Measurements from ENCODE around the gene GPR153. TPM values are rescaled to one million over a fixed set of nuclear protein-coding genes. Genes with fewer than 3 reads are reported as not detected.

Gene GPR153
- total and polyA plus RNA-seq, 2 of the 13 experiments (the other 11 are each of a cell fraction or from before 2014, with no cell fraction given) = 0.22 to 0.31 TPM

- no peak for TF ChIP-seq USF2 (IDR thresholded peaks at IDR 0.05; ENCODE audit: low read depth, low read length)
- TF ChIP-seq USF2 (CRISPR knock-in tag; IDR thresholded peaks at IDR 0.05; ENCODE audit: borderline replicate concordance) = no peak
- no peak for TF ChIP-seq ZNF644 (CRISPR knock-in tag; IDR thresholded peaks at IDR 0.05; ENCODE audit: low read depth)
- TF ChIP-seq HOXA3 (CRISPR knock-in tag; IDR thresholded peaks at IDR 0.05) = peak; percentile 95
- no peak for TF ChIP-seq RBAK (CRISPR knock-in tag; IDR thresholded peaks at IDR 0.05)
- TF ChIP-seq ZSCAN22 (CRISPR knock-in tag; IDR thresholded peaks at IDR 0.05) = no peak
- peak; percentile 53; the same call in 1 of the 2 replicates for TF ChIP-seq SP2 (CRISPR knock-in tag; IDR thresholded peaks at IDR 0.05)
- no peak for TF ChIP-seq EHMT2 (IDR thresholded peaks at IDR 0.05; ENCODE audit: borderline replicate concordance, low read depth, low read length)
- no peak for TF ChIP-seq NPAS2 (CRISPR knock-in tag; IDR thresholded peaks at IDR 0.05; ENCODE audit: borderline replicate concordance)
- TF ChIP-seq HOXA7 (CRISPR knock-in tag; IDR thresholded peaks at IDR 0.05) = no peak
- TF ChIP-seq CENPBD1 (CRISPR knock-in tag; IDR thresholded peaks at IDR 0.05; ENCODE audit: borderline replicate concordance, low read depth) = no peak
- TF ChIP-seq HCFC1 (IDR thresholded peaks at IDR 0.05; ENCODE audit: low read depth, low read length) = peak; percentile 57; the same call in 1 of the 2 replicates
- TF ChIP-seq ZNF160 (CRISPR knock-in tag; IDR thresholded peaks at IDR 0.05) = peak; percentile 74; the same call in 1 of the 2 replicates
- no peak for TF ChIP-seq CENPX (CRISPR knock-in tag; IDR thresholded peaks at IDR 0.05)
- 0 out of 2 replicates have a peak, but pooled peaks have one; percentile 44 for TF ChIP-seq MTA3 (CRISPR knock-in tag; IDR thresholded peaks at IDR 0.05)
- TF ChIP-seq SNRNP70 (IDR thresholded peaks at IDR 0.05; ENCODE audit: low read depth, low read length) = no peak
- peak; percentile 58; the same call in 1 of the 2 replicates for TF ChIP-seq MLXIP (CRISPR knock-in tag; IDR thresholded peaks at IDR 0.05; ENCODE audit: borderline replicate concordance)
- peak; percentile 99 for TF ChIP-seq DMAP1 (CRISPR knock-in tag; IDR thresholded peaks at IDR 0.05)
- TF ChIP-seq PRDM15 (CRISPR knock-in tag; IDR thresholded peaks at IDR 0.05) = peak; percentile 53; the same call in 1 of the 2 replicates
These were observed 61.4 kb downstream of the GPR153 start, which contains the start of gene RPL22 (continued) for GRCh38 chr1:6199298-6200187.

All from HepG2 (cell line).